ENCODE data around the gene FBH1. TPM values are rescaled to one million over a fixed set of nuclear protein-coding genes. Genes with fewer than 3 reads are reported as not detected.
"Not testable (repeated sequence)": the region's sequence is repeated elsewhere in the genome, so short reads cannot be mapped to it uniquely, and the experiment has no call there.

The FBH1 gene
- total and polyA plus RNA-seq, 4 donors, result 52.8 to 95.5 (median 65.8) TPM

- Histone ChIP-seq H3K36me3 (ENCODE audit: control insufficient read depth, insufficient read depth, low read length) (peaks cover 37% of the 10 kb centered on the region), H3K4me1 (ENCODE audit: control insufficient read depth, insufficient read depth, low read length) (no peaks in the 10 kb centered on the region), H3K4me3 (ENCODE audit: low read depth, low read length) (no peak overlapping the region), H3K9me3 (ENCODE audit: control insufficient read depth, insufficient read depth, low read length) (no peaks in the 10 kb centered on the region), H3K27me3 (ENCODE audit: control insufficient read depth, insufficient read depth, low read length) (no peaks in the 10 kb centered on the region), H3K27ac (ENCODE audit: low read depth, low read length) (no peak overlapping the region)
- peak; percentile 64 to 95 (median 75) for DNase-seq (ENCODE audit: low read depth in 4 of 6, low spot score in 6 of 6)
- WGBS (ENCODE audit: insufficient coverage), result 80% methylated on average over 5 of the region's 9 CpGs
Observed at GRCh38 chr10:5873515-5873995, 16.5 kb upstream of the FBH1 start.

- peaks cover 43% of the 10 kb centered on the region for H3K36me3 ChIP-seq (ENCODE audit: control insufficient read depth, insufficient read depth, low read length)
- DNase-seq (ENCODE audit: low read depth in 4 of 6, low spot score in 6 of 6), result peak in 2 of 6 donors; percentile 6 to 24
- no peak overlapping the region for H3K4me3 ChIP-seq (ENCODE audit: low read depth, low read length)
- no peak overlapping the region for H3K27ac ChIP-seq (ENCODE audit: low read depth, low read length)
- H3K27me3 ChIP-seq (ENCODE audit: control insufficient read depth, insufficient read depth, low read length), result no peaks in the 10 kb centered on the region
- no peaks in the 10 kb centered on the region for H3K9me3 ChIP-seq (ENCODE audit: control insufficient read depth, insufficient read depth, low read length)
- H3K4me1 ChIP-seq (ENCODE audit: control insufficient read depth, insufficient read depth, low read length), result no peaks in the 10 kb centered on the region
- 64% methylated on average over 13 of the region's 14 CpGs for WGBS (ENCODE audit: insufficient coverage)
Observed at GRCh38 chr10:5876181-5876768, 13.8 kb upstream of the FBH1 start.

GRCh38 chr10:5877041-5877440 is 13.0 kb upstream of the FBH1 start:
- H3K9me3 ChIP-seq (ENCODE audit: control insufficient read depth, insufficient read depth, low read length), result not testable (repeated sequence)
- WGBS (ENCODE audit: insufficient coverage), result 92% methylated on average over 4 of the region's 7 CpGs

GRCh38 chr10:5882961-5883360 is 7.1 kb upstream of the FBH1 start:
- DNase-seq (ENCODE audit: low read depth in 4 of 6, low spot score in 6 of 6), result no peak
- 92% methylated on average over 7 of the region's 8 CpGs for WGBS (ENCODE audit: insufficient coverage)
- peaks cover 57% of the 10 kb centered on the region for H3K36me3 ChIP-seq (ENCODE audit: control insufficient read depth, insufficient read depth, low read length)

More at GRCh38 chr10:5877041-5877440, 13.0 kb upstream of the FBH1 start:
- H3K36me3 ChIP-seq (ENCODE audit: control insufficient read depth, insufficient read depth, low read length), result peaks cover 48% of the 10 kb centered on the region
- not testable (repeated sequence) for H3K27me3 ChIP-seq (ENCODE audit: control insufficient read depth, insufficient read depth, low read length); H3K4me3 ChIP-seq (ENCODE audit: low read depth, low read length); DNase-seq (ENCODE audit: low read depth in 4 of 6, low spot score in 6 of 6); H3K4me1 ChIP-seq (ENCODE audit: control insufficient read depth, insufficient read depth, low read length); H3K27ac ChIP-seq (ENCODE audit: low read depth, low read length)

GRCh38 chr10:5885619-5886018 is 4.4 kb upstream of the FBH1 start:
- Histone ChIP-seq H3K4me1 (ENCODE audit: control insufficient read depth, insufficient read depth, low read length) (peaks cover 13% of the 10 kb centered on the region), H3K27me3 (ENCODE audit: control insufficient read depth, insufficient read depth, low read length) (no peaks in the 10 kb centered on the region), H3K4me3 (ENCODE audit: low read depth, low read length) (no peak overlapping the region), H3K9me3 (ENCODE audit: control insufficient read depth, insufficient read depth, low read length) (no peaks in the 10 kb centered on the region), H3K36me3 (ENCODE audit: control insufficient read depth, insufficient read depth, low read length) (peaks cover 38% of the 10 kb centered on the region), H3K27ac (ENCODE audit: low read depth, low read length) (no peak overlapping the region)
- DNase-seq (ENCODE audit: low read depth in 4 of 6, low spot score in 6 of 6), result no peak
- whole genome bisulfite sequencing (ENCODE audit: insufficient coverage), result no CpG with 5 or more reads among the region's 5 CpGs

More at GRCh38 chr10:5882961-5883360, 7.1 kb upstream of the FBH1 start:
- Histone ChIP-seq H3K9me3 (ENCODE audit: control insufficient read depth, insufficient read depth, low read length) (no peaks in the 10 kb centered on the region), H3K4me3 (ENCODE audit: low read depth, low read length) (no peak overlapping the region), H3K27ac (ENCODE audit: low read depth, low read length) (no peak overlapping the region), H3K4me1 (ENCODE audit: control insufficient read depth, insufficient read depth, low read length) (peaks cover 3% of the 10 kb centered on the region), H3K27me3 (ENCODE audit: control insufficient read depth, insufficient read depth, low read length) (no peaks in the 10 kb centered on the region)

GRCh38 chr10:5887029-5887428 is 3.0 kb upstream of the FBH1 start:
- Histone ChIP-seq H3K4me1 (ENCODE audit: control insufficient read depth, insufficient read depth, low read length) (peaks cover 25% of the 10 kb centered on the region), H3K4me3 (ENCODE audit: low read depth, low read length) (no peak overlapping the region), H3K9me3 (ENCODE audit: control insufficient read depth, insufficient read depth, low read length) (no peaks in the 10 kb centered on the region), H3K27me3 (ENCODE audit: control insufficient read depth, insufficient read depth, low read length) (no peaks in the 10 kb centered on the region), H3K27ac (ENCODE audit: low read depth, low read length) (no peak overlapping the region), H3K36me3 (ENCODE audit: control insufficient read depth, insufficient read depth, low read length) (peaks cover 34% of the 10 kb centered on the region)
- no peak for DNase-seq (ENCODE audit: low read depth in 4 of 6, low spot score in 6 of 6)
- WGBS (ENCODE audit: insufficient coverage), result no CpG with 5 or more reads among the region's 1 CpG

GRCh38 chr10:5887641-5888040 is 2.4 kb upstream of the FBH1 start:
- Histone ChIP-seq H3K36me3 (ENCODE audit: control insufficient read depth, insufficient read depth, low read length) (peaks cover 31% of the 10 kb centered on the region), H3K27me3 (ENCODE audit: control insufficient read depth, insufficient read depth, low read length) (no peaks in the 10 kb centered on the region), H3K9me3 (ENCODE audit: control insufficient read depth, insufficient read depth, low read length) (no peaks in the 10 kb centered on the region), H3K27ac (ENCODE audit: low read depth, low read length) (no peak overlapping the region), H3K4me1 (ENCODE audit: control insufficient read depth, insufficient read depth, low read length) (peaks cover 25% of the 10 kb centered on the region), H3K4me3 (ENCODE audit: low read depth, low read length) (no peak overlapping the region)
- 92% methylated on average over 4 of the region's 8 CpGs for WGBS (ENCODE audit: insufficient coverage)
- no peak for DNase-seq (ENCODE audit: low read depth in 4 of 6, low spot score in 6 of 6)

- Histone ChIP-seq H3K9me3 (ENCODE audit: control insufficient read depth, insufficient read depth, low read length) (no peaks in the 10 kb centered on the region), H3K27ac (ENCODE audit: low read depth, low read length) (no peak overlapping the region), H3K4me3 (ENCODE audit: low read depth, low read length) (peak overlapping the region; percentile 65), H3K36me3 (ENCODE audit: control insufficient read depth, insufficient read depth, low read length) (peaks cover 27% of the 10 kb centered on the region), H3K4me1 (ENCODE audit: control insufficient read depth, insufficient read depth, low read length) (peaks cover 25% of the 10 kb centered on the region), H3K27me3 (ENCODE audit: control insufficient read depth, insufficient read depth, low read length) (no peaks in the 10 kb centered on the region)
- 13% methylated on average over 5 of the region's 10 CpGs for WGBS (ENCODE audit: insufficient coverage)
- DNase-seq (ENCODE audit: low read depth in 4 of 6, low spot score in 6 of 6), result peak in 2 of 6 donors; percentile 14 to 24
Observed at GRCh38 chr10:5888351-5888750, 1.7 kb upstream of the FBH1 start.

- under 1% methylated on average over 80 of the region's 80 CpGs for WGBS (ENCODE audit: insufficient coverage)
Observed at GRCh38 chr10:5888843-5889623, 1.0 kb upstream of the FBH1 start.

More at GRCh38 chr10:5888843-5889623, 1.0 kb upstream of the FBH1 start:
- Histone ChIP-seq H3K27ac (ENCODE audit: low read depth, low read length) (peak overlapping the region; percentile 85), H3K27me3 (ENCODE audit: control insufficient read depth, insufficient read depth, low read length) (no peaks in the 10 kb centered on the region), H3K4me1 (ENCODE audit: control insufficient read depth, insufficient read depth, low read length) (peaks cover 25% of the 10 kb centered on the region), H3K36me3 (ENCODE audit: control insufficient read depth, insufficient read depth, low read length) (peaks cover 20% of the 10 kb centered on the region), H3K4me3 (ENCODE audit: low read depth, low read length) (peak overlapping the region; percentile 78), H3K9me3 (ENCODE audit: control insufficient read depth, insufficient read depth, low read length) (no peaks in the 10 kb centered on the region)
- peak in 2 of 6 donors; percentile 41 to 51 for DNase-seq (ENCODE audit: low read depth in 4 of 6, low spot score in 6 of 6)

Data from spinal cord (tissue), 10 donors.